B cell (primary cell): ENCODE data around the gene SYT2.
"Not testable (repeated sequence)": the region's sequence is repeated elsewhere in the genome, so short reads cannot be mapped to it uniquely, and the experiment has no call there.

ENCODE experiments used
- EZH2 ChIP-seq: IDR thresholded peaks from 2 replicates; pipeline ENCODE4 v1.6.1; 2012; ENCODE audit warnings: borderline replicate concordance, low read depth, mild to moderate bottlenecking, moderate library complexity, low read length; ENCODE audit not compliant: insufficient read depth, poor library complexity, severe bottlenecking
- TF ChIP-seq, protein P1 (sequence below): fragments of 200-600 bp; IDR thresholded peaks from one replicate; pipeline ENCODE4 v1.8.0; 2022; ENCODE audit warnings: antibody characterized with exemption, mild to moderate bottlenecking

DNA sequence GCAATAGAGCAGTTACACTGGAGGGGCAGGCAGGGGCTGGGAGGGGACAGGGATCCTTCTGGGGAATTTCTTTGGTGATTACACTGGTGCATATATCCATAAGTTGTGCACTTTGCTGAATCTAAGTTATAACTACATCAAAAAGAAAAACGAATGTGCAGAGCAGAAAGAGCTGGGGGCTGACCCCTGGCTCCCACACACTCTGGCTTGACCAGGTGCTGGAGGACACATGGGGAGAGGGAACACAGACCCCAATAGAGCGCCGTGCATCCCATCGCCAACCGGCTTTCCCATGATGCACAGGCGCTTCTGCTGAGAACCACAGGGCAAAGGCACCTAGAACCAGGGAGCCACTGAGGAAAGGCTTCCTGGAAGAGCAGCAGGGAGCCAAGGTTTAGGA is 80.2 kb downstream of the SYT2 start:
- TF ChIP-seq, protein P1, sequence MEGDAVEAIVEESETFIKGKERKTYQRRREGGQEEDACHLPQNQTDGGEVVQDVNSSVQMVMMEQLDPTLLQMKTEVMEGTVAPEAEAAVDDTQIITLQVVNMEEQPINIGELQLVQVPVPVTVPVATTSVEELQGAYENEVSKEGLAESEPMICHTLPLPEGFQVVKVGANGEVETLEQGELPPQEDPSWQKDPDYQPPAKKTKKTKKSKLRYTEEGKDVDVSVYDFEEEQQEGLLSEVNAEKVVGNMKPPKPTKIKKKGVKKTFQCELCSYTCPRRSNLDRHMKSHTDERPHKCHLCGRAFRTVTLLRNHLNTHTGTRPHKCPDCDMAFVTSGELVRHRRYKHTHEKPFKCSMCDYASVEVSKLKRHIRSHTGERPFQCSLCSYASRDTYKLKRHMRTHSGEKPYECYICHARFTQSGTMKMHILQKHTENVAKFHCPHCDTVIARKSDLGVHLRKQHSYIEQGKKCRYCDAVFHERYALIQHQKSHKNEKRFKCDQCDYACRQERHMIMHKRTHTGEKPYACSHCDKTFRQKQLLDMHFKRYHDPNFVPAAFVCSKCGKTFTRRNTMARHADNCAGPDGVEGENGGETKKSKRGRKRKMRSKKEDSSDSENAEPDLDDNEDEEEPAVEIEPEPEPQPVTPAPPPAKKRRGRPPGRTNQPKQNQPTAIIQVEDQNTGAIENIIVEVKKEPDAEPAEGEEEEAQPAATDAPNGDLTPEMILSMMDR: not testable (repeated sequence)
- TF ChIP-seq EZH2: not testable (repeated sequence)
